D341Med (cell line): ENCODE measurements around the gene LY6G6C.
"Not testable (repeated sequence)": the region's sequence is repeated elsewhere in the genome, so short reads cannot be mapped to it uniquely, and the experiment has no call there.

ENCODE experiments used
- DNase-seq: peaks from one replicate; pipeline ENCODE4 v3.0.0; 2012; ENCODE audit warnings: low spot score

The LY6G6C gene

GRCh38 chr6:31727034-31727716, 5.6 kb upstream of the LY6G6C start:
- no peak for DNase-seq

- no peak for DNase-seq
Measured at GRCh38 chr6:31725502-31726350, 4.2 kb upstream of the LY6G6C start.

GRCh38 chr6:31723980-31724691, 2.6 kb upstream of the LY6G6C start:
- no peak for DNase-seq

GRCh38 chr6:31723245-31723979, 1.9 kb upstream of the LY6G6C start, which contains the start of gene MPIG6B:
Gene MPIG6B (plus strand): TSS chr6:31723373. CDS start chr6:31723384, 11 bp downstream.
- DNase-seq: no peak

- no peak for DNase-seq
Measured at GRCh38 chr6:31722173-31722572, 627 bp upstream of the LY6G6C start.

GRCh38 chr6:31720196-31720770, 1.3 kb downstream of the LY6G6C start:
- DNase-seq: no peak

GRCh38 chr6:31719001-31719400, 2.5 kb downstream of the LY6G6C start:
- DNase-seq: no peak

- DNase-seq: no peak
Measured at GRCh38 chr6:31718265-31718664, 3.3 kb downstream of the LY6G6C start.

GRCh38 chr6:31717499-31718222, 3.9 kb downstream of the LY6G6C start:
- no peak for DNase-seq

GRCh38 chr6:31715022-31715958, 6.3 kb downstream of the LY6G6C start, which contains the start of gene LY6G6D:
Gene LY6G6D (plus strand): TSS chr6:31715348. CDS start chr6:31715356, 8 bp downstream.
- DNase-seq: no peak

- DNase-seq: no peak
Measured at GRCh38 chr6:31713991-31714684, 7.4 kb downstream of the LY6G6C start.

GRCh38 chr6:31713465-31713864, 8.1 kb downstream of the LY6G6C start:
- DNase-seq: no peak

- no peak for DNase-seq
Measured at GRCh38 chr6:31712296-31712695, 9.2 kb downstream of the LY6G6C start.

- DNase-seq: no peak
Measured at GRCh38 chr6:31711233-31711632, 10.3 kb downstream of the LY6G6C start.

- DNase-seq: no peak
Measured at GRCh38 chr6:31710523-31711219, 10.9 kb downstream of the LY6G6C start.

GRCh38 chr6:31709157-31709556, 12.4 kb downstream of the LY6G6C start:
- not testable (repeated sequence) for DNase-seq

- DNase-seq: no peak
Measured at GRCh38 chr6:31708224-31708623, 13.3 kb downstream of the LY6G6C start.

- DNase-seq: no peak
Measured at GRCh38 chr6:31707701-31708100, 13.8 kb downstream of the LY6G6C start.
